Stromal cell of bone marrow (primary cell): ENCODE results near the gene TNS3.
"Not testable (repeated sequence)": the region's sequence is repeated elsewhere in the genome, so short reads cannot be mapped to it uniquely, and the experiment has no call there.

ENCODE experiments used
- DNase-seq: peaks from one replicate; pipeline ENCODE4 v3.0.0-alpha.2; 2012; ENCODE audit warnings: low read depth

The TNS3 gene

DNA sequence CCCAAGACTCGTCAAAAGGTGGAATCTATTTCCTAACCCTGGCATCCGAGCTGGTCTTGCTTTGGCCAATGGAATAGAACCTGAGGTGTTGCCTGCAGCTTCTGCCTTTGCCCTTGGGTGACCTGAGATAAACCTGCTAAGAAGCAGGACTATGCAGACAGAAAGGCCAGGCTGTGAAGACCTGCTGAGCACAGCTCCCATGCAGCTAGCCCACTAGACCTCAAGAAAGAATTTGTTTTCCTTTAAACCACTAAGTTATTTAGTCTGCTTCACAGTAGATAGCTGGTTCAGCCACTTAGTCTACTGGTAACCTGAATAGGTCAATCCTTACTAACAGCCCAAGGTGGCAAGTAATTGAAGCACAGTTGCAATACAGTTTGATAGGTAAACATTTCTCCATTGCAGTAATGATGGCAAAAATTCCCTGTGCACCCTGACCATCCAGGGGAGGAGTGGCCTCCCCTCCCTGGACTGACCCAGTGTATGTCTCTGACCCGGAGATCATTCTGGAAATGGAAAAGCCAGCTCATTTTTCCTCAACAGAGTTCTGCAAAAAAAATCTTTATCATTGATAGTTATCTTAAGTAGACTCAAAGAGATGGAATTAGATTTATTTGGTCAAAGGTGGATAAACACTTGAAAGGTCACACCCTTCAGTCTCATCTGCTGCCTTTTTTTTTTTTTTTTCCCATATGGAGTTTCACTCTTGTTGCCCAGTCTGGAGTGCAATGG is 20.0 kb downstream of the TNS3 start:
- no peak for DNase-seq

DNA sequence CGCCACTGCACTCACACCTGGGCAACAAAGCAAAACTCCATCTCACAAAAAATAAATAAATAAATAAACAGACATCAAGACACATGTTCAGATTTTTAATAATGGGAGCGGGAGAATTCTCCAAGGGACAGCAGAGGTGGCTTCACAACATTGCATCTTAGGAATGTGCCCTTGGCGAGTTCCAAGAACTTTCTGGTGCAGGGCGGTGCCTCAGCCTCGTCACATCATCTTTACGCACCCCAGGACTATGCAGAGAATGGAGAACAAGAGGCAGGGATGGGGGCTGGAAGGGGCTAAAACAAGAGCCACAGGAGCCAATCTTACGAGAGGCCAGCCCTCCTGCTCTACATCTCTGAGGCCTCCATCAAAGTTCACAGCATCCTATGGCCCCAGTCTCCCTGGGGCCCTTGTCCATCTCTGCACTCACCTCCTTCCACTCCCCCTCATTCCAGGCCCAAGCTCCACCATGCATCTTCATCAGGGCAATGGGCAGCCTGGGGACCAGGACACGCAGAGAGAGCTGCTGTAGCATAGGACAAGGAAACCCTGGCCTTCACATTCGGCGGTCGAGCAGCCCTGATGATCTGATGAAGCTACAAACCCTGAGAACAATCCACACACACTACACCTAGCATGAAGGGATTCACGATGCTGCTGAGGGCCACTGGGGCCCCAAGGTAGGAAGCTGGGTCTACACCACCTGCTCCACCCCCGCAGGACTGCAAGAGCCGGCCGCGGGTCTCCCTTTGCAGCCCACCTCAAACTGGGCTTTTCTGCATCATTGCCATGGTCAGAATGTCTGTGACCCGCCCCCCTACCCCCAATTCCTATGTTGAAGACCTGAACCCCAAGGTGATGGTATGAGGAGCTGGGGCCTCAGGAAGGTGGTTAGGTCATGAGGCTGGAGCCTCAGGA is 22.3 kb downstream of the TNS3 start:
- DNase-seq: no peak

DNA sequence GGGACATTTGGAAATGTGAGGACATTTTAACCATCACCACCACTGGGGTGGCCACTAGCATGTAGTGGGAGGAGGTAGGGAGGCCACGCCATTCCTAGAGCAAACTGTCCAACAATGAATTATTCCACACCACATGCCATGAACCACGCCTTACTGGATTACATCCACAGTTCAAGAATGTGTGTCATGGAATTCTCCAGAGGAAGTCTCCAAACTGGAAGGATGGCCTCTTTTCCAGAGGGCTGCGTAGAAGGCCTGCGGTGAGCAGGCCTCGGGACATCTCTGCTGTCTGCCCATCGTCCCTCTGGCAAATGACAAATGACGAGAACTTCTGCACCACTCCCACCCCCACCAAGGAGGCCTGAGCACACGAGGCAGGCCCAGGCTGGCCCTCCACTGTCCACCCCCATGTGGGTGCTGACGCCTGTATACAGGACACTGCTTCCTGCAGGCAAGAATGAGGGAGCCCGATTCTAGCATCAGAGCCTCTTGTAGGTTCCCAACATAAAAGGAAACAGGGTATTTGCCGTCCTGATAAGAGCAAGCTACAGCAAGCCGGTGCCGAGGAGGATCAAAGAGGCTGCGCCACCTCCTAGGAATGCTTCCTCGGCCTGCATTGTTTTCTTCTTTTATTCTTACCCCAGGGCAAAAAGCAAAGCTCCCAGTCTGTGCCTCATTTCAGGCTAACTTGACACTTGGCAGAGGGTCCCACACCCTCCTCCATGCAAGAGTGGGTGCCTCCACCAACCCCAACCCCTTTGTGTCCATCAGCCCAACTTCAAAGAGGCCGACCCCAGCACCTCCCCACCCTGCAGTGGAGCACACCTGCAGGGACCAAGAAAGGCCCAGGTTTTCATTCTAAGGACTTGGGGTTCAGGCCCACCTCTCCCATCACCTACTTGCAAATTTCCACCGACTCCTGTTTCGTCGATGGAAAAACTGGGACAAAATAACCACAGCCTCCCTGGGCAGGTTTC is 23.9 kb downstream of the TNS3 start:
- DNase-seq: peak; percentile 63

DNA sequence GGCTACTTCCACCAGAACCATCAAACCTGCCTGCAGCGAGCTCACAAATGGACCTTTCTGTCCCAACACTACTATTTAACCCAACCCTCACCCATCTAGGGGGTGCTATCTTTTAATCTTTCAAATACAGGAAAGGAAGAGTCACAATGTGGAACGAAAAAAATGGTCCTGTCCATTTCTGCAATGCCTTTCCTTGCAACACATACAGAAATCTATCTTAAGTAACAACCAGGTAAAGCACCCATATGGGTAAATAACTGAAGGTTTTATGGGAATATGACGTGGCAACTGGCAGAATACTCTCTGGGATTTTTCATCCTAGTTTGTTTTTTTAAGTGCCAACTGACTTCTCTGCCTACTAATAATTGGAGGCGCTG is 24.6 kb downstream of the TNS3 start:
- no peak for DNase-seq

DNA sequence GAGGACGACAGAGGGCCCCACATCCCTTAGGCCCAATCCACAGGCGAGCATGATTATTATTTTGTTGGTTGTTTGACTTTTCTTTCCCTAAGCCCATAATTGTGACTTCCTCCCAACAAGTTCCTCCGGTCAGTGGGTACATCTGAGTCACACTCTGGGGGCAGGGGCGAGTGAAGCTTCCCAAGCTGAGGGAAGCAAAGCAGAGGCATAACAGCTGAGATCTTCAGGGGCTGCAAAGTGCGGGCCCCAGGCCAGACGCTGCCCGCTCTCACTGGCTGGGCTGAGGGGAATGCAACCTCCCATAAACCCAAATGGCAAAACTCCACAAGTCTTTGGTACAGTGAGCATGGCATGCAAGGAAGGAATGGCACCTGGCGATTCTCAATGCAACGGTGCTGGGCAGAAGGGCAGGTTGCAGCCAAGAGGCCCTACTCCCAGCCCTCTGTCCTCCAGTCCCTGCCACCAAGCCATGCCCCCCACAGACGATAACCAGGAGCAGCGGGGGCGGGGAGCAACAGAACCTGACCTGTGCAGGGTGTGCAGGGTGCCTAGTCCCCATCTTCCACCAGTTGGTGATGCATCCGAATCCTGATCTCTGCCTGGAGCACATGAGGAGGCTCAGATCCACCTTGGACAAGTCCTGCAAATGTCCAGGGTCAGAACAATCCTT is 25.3 kb downstream of the TNS3 start:
- no peak for DNase-seq

DNA sequence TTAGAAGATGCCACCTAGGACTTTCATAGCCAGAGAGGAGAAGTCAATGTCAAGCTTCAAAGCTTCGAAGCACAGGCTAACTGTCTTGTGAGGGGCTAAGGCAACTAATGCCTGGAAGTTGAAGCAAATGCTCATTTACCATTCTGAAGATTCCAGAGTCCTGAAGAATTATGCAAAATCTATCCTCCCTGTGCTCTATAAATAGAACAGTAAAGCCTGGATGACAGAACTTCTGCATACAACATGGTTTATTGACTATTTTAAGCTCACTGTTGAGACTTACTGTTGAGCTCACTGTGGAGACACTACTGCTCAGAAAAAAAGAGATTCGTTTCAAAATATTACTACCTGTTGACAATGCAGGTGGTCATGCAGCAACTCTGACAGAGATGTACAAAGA is 28.6 kb downstream of the TNS3 start:
- no peak for DNase-seq

DNA sequence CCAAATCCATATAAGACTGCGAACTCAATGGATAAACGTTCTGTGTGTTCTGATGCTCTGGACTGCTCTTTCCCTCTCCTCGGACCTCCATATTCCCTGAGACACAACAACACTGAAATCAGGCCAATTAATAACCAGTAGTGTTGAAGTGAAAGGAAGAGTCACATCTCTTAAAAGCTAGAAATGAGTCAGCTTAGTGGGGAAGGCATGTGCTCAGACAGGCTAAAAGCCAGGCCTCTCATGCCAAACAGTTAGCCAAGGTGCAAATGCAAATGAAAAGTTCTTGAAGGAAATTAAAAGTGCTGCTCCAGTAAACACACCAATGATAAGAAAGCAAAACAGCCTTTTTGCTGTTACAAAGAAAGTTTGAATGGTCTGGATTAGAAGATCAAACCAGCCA is 29.3 kb downstream of the TNS3 start:
- DNase-seq: no peak

DNA sequence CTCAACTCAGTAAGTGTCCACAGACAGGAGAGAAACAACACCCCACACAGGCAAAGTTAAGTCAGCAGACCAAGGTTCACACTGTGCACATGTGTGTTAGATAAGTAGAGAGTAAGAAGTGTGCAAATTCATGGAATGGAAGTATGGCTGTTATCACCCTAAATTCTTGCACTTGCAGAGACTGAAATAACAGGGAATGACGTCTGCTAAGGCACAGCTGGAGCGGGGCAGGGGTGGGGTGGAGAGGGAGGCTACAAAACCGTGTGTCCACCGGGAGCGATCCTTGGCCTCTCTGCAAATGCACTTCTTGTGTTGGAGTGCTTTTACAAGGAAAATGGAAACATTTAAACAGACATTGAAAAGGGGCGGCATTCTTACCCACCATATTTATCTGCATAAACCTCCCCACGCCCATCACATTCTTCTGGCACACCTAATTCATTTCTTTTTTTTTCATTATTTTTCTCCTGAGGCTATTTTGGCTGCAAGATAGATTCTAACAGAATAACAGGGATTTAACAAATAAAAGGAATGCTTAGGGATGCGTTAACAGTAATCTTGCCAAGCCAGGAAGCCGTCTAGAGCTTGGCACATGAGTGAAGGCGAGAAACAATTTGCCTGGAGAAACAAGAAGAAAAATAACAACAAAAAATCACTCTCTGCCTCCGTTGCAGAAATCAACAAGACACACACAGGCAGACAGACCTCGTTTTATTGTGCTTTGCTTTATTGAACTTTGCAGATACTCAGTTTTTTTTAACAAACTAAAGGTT is 30.1 kb downstream of the TNS3 start:
- DNase-seq: no peak

DNA sequence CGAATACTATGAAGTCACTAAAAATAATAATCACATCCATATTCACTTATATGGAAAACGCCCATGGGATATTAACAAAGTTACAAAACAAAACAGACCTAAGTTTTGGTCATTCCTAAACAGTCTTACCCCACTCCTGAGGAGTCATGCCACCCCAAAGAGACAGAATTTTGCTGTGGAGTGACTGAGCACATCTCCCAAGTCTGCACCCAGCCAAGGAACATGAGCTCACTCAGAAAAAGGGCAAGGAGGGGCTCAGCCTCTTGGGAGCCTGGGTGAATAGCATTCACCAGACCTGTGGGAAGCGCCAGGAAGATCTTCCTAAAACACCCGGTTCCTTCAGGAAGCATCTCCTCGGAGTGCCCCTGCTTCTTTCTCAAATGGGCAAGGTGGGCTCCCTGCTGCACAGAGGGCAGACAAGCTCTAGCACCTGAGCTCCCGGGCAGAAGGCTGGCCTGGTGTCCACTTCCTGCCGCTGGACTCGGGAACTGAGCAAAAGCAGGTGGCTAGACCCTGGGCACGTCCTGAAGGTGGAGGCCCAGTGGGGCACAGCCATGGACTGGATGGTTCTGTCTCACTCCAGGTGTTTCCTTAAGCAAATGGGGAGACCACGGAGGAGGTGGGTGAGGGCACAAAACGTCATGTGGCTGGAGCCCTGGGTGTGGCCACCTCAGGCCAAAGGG is 31.0 kb downstream of the TNS3 start:
- no peak for DNase-seq

DNA sequence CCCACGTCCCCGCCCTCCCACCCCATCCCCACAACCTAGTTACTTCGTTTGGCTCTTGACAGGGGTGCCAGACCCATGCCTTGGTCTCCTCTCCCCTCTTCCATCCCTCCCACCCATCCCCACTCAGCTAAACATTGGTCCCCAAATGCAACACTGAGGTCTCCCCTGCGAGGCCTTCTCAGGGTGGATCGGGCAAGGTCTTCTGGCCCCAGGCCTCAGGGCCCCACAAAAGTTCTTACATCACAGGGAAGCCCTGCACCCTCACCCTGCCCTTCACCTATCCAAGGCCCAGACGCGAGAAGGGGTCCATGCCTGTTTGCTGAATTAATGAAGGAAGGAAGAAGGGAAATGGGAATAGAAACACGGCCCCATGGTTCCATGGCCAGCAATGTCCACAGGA is 32.0 kb downstream of the TNS3 start:
- DNase-seq: no peak

DNA sequence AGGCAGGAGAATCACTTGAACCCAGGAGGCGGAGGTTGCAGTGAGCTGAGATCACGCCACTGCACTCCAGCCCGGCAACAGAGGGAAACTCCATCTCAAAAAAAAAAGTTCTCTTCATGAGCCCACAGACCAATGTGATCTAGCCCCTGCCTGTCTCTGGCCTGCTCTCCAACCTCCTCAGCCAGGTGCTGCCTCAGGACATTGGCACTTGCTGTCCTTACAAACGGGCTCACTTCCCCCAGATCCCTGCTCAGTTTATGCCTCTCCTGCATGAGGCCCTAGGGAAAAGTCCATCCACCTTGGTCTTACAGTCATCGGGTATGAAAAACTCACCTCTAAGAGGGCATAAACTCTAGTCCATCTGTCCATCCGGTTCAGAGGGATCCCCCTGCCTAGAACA is 32.5 kb downstream of the TNS3 start:
- DNase-seq: no peak

DNA sequence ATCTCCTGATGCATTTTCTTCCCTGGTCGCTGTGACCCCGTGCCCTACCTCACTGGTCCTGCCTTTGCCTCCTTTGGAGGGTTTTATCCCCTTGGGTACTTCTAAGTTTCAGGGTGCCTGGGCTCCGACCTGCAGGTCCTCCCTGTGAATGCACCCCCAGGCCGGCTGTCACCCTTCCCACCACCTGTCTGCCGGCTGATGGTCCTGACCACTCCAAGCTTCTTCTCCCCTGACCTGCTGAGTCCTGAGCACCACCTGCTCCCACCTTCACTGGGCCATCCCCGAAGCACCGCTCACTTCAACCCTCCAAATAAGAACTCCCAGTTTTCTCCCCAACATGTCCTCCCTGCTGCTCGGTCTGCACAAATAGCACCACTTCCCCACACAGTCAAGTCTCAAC is 33.4 kb downstream of the TNS3 start:
- no peak for DNase-seq

DNA sequence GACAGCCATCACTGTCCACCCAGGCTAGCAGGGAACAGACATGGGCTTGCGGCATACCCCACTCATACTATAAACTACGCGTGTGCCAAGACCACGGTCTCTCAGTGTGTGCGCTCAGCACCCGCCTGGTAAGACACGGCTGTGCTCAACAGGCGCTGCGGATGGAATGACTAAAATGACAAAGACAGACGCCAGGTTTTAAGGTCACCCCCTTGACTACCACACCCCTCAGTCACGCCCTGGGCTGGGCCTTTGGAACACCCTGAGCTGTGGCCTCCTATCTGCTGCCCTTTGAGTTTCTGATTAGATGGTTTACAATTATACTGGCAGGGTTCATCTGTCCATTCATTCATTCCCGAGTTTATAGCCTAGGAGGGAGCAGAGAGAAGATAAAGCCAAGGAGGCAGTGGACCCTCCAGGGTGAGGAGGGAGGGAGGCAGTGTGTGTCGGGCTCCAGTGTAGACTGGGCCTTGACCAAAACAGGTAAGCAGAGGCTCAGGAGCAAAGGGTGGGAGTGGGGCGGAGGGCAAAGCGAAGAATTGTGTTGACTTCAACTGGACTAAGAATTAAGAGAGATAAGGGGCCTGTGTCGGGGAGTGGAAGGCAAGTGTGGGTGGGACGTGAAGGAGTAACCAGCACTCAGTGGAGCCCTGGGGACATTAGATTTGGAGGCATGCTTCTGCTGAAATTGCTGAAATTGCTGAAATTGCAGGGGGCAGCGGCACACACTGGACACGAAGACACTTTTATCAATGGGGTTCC is 35.0 kb downstream of the TNS3 start:
- no peak for DNase-seq

DNA sequence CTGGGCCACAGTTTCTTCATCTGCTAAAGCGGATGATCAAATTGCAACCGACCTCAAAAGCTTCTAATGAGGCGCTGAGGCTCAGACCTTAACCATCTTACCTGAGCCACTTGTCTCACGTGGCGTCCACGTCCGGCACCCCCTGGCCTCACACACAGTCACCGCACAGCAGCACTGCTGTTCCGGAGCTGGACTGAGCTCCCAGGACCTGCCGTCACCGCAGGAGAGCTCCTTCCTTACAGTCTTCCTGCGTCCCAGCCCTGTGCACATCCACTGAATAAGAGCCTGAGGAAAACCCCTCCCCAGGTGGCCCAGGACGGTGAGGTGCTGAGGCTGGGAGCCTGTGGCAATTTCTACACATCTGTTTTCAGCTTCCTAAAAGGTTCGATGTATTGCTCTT is 35.7 kb downstream of the TNS3 start:
- DNase-seq: no peak

DNA sequence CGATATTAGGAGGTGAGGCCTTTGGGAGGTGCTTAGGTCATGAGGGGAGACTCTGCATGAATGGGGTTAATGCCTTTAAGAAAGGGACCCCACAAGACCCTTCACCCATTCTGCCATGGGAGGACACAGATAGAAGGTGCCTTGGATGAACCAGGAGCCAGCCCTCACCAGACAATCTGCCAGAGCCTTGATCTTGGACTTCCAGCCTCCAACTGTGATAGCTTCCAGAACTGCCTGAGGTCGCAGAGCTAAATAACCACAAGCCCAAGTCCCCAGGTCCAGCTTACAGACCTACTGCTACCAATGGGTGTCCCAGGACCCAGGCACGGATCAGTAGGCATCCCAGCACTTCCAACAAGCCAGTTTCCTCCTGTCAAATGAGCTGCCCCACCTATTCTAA is 37.5 kb downstream of the TNS3 start:
- DNase-seq: no peak

DNA sequence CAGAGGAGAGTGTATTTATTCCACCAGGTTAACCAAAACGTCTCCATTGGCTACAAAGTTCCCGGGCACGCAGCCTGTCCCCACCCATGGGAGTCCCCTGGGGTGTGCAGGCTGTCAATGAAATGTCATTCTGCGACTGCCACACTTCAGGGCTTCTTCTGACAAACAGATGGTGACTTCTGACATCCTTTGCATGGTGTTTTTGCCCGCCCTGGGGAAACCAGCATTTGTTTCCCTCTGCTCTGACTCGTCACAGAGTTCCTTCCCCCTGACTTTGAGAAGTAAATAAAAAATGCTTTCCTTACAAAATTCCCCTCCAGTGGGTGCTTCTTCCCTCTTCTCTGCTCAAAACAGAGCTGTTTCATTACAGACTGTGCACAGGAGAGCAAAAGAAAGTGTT is 38.2 kb downstream of the TNS3 start:
- no peak for DNase-seq

DNA sequence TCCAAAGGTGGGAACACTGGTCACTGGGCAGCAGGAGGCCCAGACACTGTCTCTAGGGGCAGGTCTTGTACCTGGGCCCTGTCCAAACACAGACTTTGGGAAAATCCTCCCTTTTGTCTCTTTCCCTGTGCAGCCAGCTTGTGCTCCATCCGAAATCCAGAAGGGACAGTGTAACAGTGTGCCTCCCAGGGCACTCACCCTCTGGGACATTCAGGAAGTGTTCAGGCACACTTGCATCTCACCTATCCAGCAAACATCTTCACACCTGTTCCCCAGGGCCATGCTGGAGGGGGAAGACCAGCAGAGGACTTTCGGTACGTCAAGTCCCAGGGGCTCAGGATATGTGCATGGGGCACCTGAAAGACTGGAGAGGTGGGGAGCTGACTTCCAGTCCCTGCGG is 38.9 kb downstream of the TNS3 start:
- DNase-seq: no peak

DNA sequence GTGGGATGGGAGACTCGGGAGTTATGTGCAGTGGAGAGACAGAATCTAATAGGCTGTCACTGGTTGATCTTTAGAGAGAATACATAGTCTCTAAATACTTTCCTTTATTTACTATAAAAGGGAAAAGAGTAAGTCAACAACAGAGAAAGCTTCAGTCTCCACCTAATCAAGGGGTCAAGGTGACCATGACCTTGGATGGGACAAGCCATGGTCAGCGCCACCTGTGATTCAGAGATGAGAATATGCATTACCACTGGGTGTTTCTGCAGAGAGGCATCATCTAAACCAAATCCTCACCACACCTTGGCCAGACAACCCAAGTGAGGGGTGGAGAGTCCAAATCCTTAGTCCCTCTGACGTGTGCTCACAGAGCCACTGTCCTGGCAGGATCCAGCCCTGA is 39.9 kb downstream of the TNS3 start:
- no peak for DNase-seq

DNA sequence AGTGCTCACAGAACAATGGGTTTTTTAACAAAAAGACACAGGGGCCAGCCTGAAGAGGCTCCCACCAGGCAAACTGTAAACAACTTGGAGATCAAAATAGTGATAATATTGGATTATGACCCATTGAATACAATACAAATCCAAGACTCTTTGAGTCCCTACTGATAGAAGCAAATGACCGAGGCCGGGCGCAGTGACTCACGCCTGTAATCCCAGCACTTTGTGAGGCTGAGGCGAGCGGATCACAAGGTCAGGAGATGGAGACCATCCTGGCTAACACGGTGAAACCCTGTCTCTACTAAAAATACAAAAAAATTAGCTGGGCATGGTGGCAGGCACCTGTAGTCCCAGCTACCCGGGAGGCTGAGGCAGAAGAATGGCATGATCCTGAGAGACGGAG is 40.4 kb downstream of the TNS3 start:
- not testable (repeated sequence) for DNase-seq
